Measurements from ENCODE around the gene LIPC. TPM values are rescaled to one million over a fixed set of nuclear protein-coding genes. Genes with fewer than 3 reads are reported as not detected.

LIPC gene
- total RNA-seq, 2 experiments from 2014 or later = 1.5 to 3.9 TPM

DNA sequence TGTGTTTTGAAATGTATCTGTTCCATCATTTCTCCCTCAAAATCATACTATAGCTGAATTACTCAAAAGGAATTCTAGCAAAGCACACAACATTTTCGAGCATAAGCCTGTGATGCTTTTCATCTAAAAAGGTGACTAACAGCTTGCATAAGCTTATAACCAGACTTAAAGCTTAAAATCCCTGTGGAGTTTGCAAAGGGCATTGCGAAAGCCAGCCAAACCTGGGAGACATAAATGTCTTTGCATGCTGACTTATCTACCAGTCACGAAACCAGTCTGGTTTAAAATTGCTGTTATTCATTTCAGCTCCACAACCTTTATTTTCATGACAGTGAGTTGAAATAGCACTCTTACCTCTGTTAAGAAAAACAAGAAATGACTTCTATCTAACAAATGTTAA, 35.6 kb upstream of the LIPC start:
- POLR2A ChIA-PET = no interaction called here
- CTCF ChIA-PET = interaction anchor here (0.6 kb wide), 2 partner anchors 15 to 1245 kb away, joined by 3 read pairs; no protein-coding TSS in a partner anchor
- Mint-ChIP-seq H3K27me3 (peaks cover 5% of the 10 kb centered on the region), H3K4me3 (no peak overlapping the region), H3K27ac (no peak overlapping the region), H3K36me3 (ENCODE audit: low read depth) (no peaks in the 10 kb centered on the region), H3K9me3 (no peaks in the 10 kb centered on the region), H3K4me1 (no peaks in the 10 kb centered on the region)
- DNase-seq = no peak

DNA sequence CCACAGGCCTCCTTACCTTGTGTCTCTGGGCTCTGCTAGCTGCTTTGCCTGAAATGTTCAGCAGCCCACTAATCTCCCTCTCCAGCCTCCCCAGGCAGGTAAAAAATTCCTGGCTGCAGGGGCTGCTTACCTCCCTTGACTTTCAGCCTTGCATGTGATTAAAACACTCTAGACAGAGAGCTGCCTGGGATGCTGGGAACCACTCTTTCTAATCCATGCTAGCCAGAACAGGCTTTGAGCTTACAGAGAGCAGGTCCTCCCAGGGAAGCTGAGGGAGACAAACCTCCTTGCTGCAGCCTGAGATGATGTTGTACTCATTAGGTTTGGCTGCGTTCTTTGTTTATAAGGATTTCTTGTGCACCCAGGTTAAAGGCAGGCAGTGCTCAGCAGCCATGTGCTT, 33.7 kb upstream of the LIPC start:
- no peaks in the 10 kb centered on the region for H3K9me3 Mint-ChIP-seq
- no peak overlapping the region for H3K4me3 Mint-ChIP-seq
- no peak for DNase-seq
- ChIA-PET CTCF (interaction anchor here (1.0 to 1.3 kb wide), 4 partner anchors 13 to 29 kb away, joined by 3 to 4 read pairs (median 4); no protein-coding TSS in a partner anchor), POLR2A (no interaction called here)
- peaks cover 1% of the 10 kb centered on the region for H3K4me1 Mint-ChIP-seq
- no peak overlapping the region for H3K27ac Mint-ChIP-seq
- no peaks in the 10 kb centered on the region for H3K36me3 Mint-ChIP-seq (ENCODE audit: low read depth)
- peaks cover 5% of the 10 kb centered on the region for H3K27me3 Mint-ChIP-seq

DNA sequence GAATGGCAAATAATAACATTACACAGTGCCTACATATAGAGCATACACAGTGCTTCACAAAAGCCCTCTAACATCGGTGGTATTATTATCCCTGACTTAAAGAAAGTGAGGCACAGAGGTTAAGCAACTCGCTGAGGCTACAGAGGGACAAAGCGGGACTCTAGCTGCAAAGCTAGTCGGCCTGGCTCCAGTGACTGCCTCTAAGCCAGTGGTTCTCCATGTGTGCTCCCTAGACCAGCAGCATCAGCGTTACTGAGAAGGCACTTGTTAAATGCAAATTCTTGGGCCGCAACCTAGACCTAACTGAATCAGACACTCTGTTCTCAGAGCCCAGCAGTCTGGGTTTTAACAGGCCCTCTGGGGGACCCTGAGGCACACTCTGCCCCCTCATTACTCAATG, 33.1 kb upstream of the LIPC start:
- ChIA-PET POLR2A (no interaction called here), CTCF (interaction anchor here (1.2 to 1.3 kb wide), 3 partner anchors 14 to 29 kb away, joined by 3 to 4 read pairs (median 4); no protein-coding TSS in a partner anchor)
- Mint-ChIP-seq H3K27me3 (peaks cover 5% of the 10 kb centered on the region), H3K4me3 (no peak overlapping the region), H3K4me1 (peaks cover 1% of the 10 kb centered on the region), H3K9me3 (no peaks in the 10 kb centered on the region), H3K27ac (no peak overlapping the region), H3K36me3 (ENCODE audit: low read depth) (no peaks in the 10 kb centered on the region)
- DNase-seq = no peak

DNA sequence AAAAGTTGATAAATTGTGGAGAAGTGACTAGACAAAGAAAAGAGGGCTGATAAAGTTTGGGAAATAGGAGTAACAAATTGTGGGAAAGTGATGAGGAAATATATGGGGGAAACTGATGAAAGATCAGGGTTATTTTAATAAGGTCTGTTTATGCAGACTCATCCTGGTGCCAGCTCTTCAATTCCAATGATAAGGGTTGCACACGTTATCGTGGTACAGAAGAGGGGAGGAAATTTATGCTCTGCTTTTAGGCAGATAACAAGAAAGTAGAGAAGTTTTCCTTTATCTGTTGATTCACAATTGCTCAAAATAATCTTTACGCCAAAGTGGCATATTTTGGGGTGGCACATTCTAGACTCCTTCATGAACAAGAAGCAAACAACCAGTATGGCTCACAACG, 32.1 kb upstream of the LIPC start:
- POLR2A ChIA-PET = no interaction called here
- no peaks in the 10 kb centered on the region for H3K36me3 Mint-ChIP-seq (ENCODE audit: low read depth)
- CTCF ChIA-PET = no interaction called here
- H3K4me1 Mint-ChIP-seq = peaks cover 1% of the 10 kb centered on the region
- H3K27me3 Mint-ChIP-seq = peaks cover 2% of the 10 kb centered on the region
- no peak overlapping the region for H3K27ac Mint-ChIP-seq
- no peak overlapping the region for H3K4me3 Mint-ChIP-seq
- DNase-seq = no peak
- H3K9me3 Mint-ChIP-seq = no peaks in the 10 kb centered on the region

DNA sequence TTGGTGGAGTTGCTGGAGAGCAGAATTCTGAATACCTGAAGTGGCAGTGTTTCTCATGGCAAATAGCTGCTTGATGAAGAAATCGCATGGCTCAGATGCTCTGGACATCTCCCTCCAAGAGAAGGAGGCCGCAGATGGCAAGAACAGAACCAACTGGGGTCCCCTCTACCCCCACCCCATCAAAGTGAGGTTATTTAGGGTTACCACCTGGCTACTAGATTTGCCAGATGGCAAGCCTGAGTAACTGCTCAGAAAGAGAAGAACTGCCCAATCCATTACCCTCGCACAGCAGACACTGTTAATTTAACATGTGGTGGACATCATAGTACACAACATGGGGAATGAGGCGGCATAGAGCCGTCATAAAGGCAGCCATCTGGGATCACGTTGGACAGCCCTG, 30.5 kb upstream of the LIPC start:
- H3K36me3 Mint-ChIP-seq (ENCODE audit: low read depth) = no peaks in the 10 kb centered on the region
- no peak for DNase-seq
- peaks cover 1% of the 10 kb centered on the region for H3K4me1 Mint-ChIP-seq
- POLR2A ChIA-PET = no interaction called here
- H3K9me3 Mint-ChIP-seq = no peaks in the 10 kb centered on the region
- no peaks in the 10 kb centered on the region for H3K27me3 Mint-ChIP-seq
- H3K27ac Mint-ChIP-seq = no peak overlapping the region
- H3K4me3 Mint-ChIP-seq = no peak overlapping the region
- CTCF ChIA-PET = no interaction called here

DNA sequence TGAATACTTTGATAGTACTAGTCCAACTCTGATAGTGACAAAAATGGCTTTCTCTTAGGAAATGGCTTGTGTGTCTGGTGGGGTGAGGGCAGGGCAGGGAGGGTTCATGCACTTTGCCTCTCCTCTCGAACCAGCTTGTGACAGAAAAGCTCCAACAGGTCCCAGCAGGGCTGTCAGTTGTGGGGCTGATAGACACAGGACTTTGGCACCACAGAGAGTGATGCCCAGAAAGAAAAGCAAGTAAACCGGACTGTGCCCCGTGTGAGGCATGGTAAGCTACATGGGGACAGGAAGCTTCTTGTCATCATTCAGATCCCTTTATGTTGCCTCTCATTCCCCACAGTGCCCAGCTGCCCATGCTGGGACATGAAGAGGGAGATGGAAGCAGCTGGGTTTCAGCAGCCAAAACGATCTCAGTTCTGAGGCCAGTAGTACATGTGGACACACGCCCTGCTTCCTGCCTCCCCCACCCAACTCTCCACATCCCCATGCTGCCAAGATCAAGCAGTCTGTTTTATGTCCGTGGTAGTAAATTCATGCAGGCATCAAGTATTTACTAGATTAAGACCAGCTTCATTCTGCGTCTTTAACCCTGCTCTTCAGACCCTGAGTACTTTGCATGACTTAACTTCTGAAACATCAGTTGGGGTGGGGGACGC, 29.7 kb upstream of the LIPC start:
- H3K27me3 Mint-ChIP-seq = no peaks in the 10 kb centered on the region
- H3K9me3 Mint-ChIP-seq = no peaks in the 10 kb centered on the region

DNA sequence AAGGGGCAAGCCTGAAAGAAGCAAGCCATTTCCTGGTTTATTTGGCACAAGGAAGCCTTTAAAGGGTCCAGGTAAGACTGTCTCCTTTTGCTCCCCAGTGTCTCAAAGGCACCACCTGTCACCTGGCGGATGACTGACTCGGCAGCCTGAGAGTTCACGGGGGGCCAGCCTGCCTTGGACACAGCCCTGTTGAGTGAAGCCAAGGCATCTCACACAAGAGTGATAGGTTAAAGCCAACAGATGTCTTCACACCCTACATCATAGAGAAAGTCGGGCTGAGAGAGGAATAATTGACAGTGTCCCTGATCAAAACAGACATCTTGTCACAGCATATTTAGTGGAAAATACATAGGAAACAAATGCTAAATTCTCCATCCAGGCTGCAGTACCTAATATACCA, 28.2 kb upstream of the LIPC start:
- ChIA-PET CTCF (interaction anchor here (1.0 to 1.5 kb wide), 2 partner anchors 72 to 75 kb away, joined by 3 read pairs; no protein-coding TSS in a partner anchor), POLR2A (no interaction called here)
- H3K4me1 Mint-ChIP-seq = peaks cover 1% of the 10 kb centered on the region

More for the DNA sequence above, 29.7 kb upstream of the LIPC start:
- Mint-ChIP-seq H3K27ac (no peak overlapping the region), H3K36me3 (ENCODE audit: low read depth) (no peaks in the 10 kb centered on the region), H3K4me3 (no peak overlapping the region), H3K4me1 (peaks cover 1% of the 10 kb centered on the region)
- POLR2A ChIA-PET = no interaction called here
- CTCF ChIA-PET = no interaction called here
- DNase-seq = no peak

DNA sequence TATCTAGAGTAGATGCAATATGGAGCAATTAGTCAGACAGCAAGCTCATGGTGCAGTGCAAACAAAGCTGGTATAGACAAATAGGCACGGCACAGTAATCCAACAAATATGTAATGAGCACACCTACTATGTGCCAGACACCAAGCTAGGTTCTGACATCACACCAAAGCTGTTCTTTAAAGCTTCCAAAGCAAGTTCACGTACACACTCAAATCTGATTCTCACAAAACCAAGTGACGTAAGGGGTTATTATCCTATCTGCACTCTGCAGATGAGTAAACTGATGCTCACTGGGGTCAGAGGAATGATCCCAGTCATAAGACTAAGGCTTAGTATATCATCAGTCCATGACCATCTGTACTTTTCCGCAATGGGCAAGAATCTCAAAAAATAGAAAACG, 27.8 kb upstream of the LIPC start:
- Mint-ChIP-seq H3K4me3 (no peak overlapping the region), H3K36me3 (ENCODE audit: low read depth) (no peaks in the 10 kb centered on the region), H3K27ac (no peak overlapping the region), H3K4me1 (peaks cover 2% of the 10 kb centered on the region), H3K27me3 (no peaks in the 10 kb centered on the region), H3K9me3 (no peaks in the 10 kb centered on the region)
- DNase-seq = no peak
- ChIA-PET CTCF (interaction anchor here (0.6 to 1.5 kb wide), 3 partner anchors 13 to 73 kb away, joined by 3 read pairs; no protein-coding TSS in a partner anchor), POLR2A (no interaction called here)

More for the DNA sequence above, 28.2 kb upstream of the LIPC start:
- H3K27ac Mint-ChIP-seq = no peak overlapping the region
- no peak overlapping the region for H3K4me3 Mint-ChIP-seq
- H3K27me3 Mint-ChIP-seq = no peaks in the 10 kb centered on the region
- DNase-seq = no peak
- H3K36me3 Mint-ChIP-seq (ENCODE audit: low read depth) = no peaks in the 10 kb centered on the region
- H3K9me3 Mint-ChIP-seq = no peaks in the 10 kb centered on the region

DNA sequence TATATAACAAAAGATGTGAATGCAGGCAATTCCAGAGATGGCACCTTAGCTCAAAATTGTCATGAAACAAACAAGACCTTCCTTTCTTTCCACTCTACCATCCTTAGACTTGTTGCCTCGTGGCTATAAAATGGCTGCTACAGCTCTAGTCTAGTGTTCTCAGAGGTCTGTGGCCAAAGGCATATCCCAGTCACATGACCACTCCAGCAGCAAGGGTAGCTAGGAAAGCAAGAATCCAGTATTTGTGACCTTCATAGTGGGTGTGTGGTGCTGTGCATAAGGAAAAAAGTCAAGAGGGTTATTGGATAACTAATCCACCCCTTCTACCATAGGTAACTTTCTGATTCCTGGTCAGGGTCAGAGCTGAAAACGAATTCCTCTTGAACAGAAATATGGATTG, 27.1 kb upstream of the LIPC start:
- H3K27me3 Mint-ChIP-seq = no peaks in the 10 kb centered on the region
- ChIA-PET CTCF (interaction anchor here (0.6 to 1.5 kb wide), 3 partner anchors 13 to 73 kb away, joined by 3 read pairs; no protein-coding TSS in a partner anchor), POLR2A (no interaction called here)
- peaks cover 10% of the 10 kb centered on the region for H3K4me1 Mint-ChIP-seq
- no peaks in the 10 kb centered on the region for H3K36me3 Mint-ChIP-seq (ENCODE audit: low read depth)
- H3K27ac Mint-ChIP-seq = no peak overlapping the region
- DNase-seq = no peak
- no peaks in the 10 kb centered on the region for H3K9me3 Mint-ChIP-seq
- H3K4me3 Mint-ChIP-seq = no peak overlapping the region

DNA sequence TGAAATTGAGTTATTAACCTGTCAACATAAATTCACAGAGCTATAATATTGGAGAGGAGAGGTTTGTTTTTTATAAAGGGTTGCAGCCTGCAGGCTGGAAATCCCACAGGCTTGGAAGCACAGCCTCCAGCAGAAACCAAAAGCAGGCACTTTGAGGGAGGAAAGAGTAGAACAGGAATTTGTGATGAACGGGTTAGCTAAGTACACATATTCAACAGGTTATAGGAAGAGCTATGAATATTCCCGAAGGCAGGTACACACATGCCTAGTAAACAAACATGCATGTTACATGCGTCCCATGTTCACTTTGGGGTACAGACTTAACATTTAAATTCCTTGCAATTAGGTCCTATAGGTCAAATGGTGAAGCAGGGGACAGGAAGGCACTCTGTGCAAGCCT, 25.9 kb upstream of the LIPC start:
- Mint-ChIP-seq H3K27me3 (no peaks in the 10 kb centered on the region), H3K36me3 (ENCODE audit: low read depth) (no peaks in the 10 kb centered on the region), H3K4me3 (no peak overlapping the region), H3K4me1 (peaks cover 18% of the 10 kb centered on the region), H3K9me3 (no peaks in the 10 kb centered on the region), H3K27ac (no peak overlapping the region)
- ChIA-PET CTCF (no interaction called here), POLR2A (no interaction called here)
- no peak for DNase-seq

DNA sequence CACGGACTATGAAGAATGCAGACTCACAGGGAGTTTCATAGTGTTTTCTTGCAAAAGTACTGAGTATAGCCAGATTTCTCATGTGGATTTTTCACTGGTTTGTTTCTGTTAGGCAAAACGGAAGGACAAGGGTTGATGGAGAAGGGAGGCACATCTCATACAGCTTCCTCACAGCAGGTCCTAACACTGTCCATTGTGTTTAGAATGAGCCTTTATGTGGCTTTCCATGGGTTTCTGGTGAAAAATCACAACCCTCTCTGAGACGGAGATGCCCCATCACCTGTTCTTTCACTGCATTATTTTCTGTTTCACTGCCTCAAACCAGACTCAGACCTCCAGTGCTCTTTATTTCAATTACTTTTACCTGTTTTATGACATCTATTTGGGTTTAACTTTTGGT, 25.0 kb upstream of the LIPC start:
- Mint-ChIP-seq H3K9me3 (no peaks in the 10 kb centered on the region), H3K36me3 (ENCODE audit: low read depth) (no peaks in the 10 kb centered on the region), H3K27me3 (no peaks in the 10 kb centered on the region), H3K4me3 (no peak overlapping the region), H3K4me1 (peaks cover 26% of the 10 kb centered on the region), H3K27ac (no peak overlapping the region)
- ChIA-PET POLR2A (no interaction called here), CTCF (interaction anchor here (1.0 kb wide), 1 partner anchor 10 kb away, joined by 3 read pairs; no protein-coding TSS in a partner anchor)
- no peak for DNase-seq

DNA sequence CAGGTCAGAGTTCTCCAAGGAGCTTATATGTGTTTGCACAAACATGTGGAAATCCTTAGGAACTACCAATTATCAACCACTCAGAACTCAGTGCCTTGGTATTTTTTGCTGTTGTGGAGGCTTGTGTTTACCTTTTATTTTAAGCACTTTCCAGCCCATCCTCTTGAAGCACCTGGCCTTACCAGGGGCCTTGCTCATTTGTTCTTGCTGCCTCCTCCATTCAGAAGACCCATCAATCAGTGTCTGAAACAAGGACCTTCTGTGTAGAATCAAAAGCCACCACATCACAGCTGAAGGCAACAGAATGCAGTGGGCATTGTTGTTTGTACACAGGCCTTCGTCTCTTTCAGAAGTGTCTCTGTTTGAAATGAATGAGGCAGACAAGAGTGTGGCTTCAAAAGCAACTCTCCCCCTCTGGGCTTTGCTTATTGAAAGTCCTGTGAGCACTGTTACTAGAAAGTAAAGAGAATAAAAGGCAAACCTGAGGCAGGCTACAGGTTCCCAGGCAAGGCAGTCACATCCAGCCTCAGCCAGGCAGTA, 24.5 kb upstream of the LIPC start:
- CTCF ChIA-PET = interaction anchor here (1.0 kb wide), 1 partner anchor 10 kb away, joined by 3 read pairs; no protein-coding TSS in a partner anchor

DNA sequence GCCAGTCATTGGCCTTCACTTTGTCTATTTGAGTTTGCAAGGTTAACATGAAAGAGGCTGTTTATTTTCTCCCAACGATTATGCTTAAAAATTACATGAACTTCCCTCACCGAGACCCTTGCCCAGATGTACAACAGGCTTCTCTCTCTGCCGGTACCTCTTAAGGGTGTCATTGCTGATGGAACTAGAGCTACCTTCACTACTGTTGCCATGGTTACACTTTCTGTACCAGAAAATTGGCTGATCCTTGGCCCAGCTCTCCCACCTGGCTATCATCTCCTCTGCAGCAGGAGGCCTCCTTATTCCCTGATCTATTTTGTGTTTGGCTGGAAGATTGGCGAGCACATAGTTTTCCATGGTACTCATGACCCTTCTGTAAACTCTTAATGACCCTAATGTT, 24.0 kb upstream of the LIPC start:
- POLR2A ChIA-PET = no interaction called here
- no peaks in the 10 kb centered on the region for H3K9me3 Mint-ChIP-seq
- no peaks in the 10 kb centered on the region for H3K27me3 Mint-ChIP-seq
- peaks cover 25% of the 10 kb centered on the region for H3K4me1 Mint-ChIP-seq
- no peak for DNase-seq
- no peak overlapping the region for H3K4me3 Mint-ChIP-seq
- H3K27ac Mint-ChIP-seq = no peak overlapping the region
- H3K36me3 Mint-ChIP-seq (ENCODE audit: low read depth) = no peaks in the 10 kb centered on the region
- CTCF ChIA-PET = no interaction called here

More for the DNA sequence above, 24.5 kb upstream of the LIPC start:
- POLR2A ChIA-PET = no interaction called here
- H3K9me3 Mint-ChIP-seq = no peaks in the 10 kb centered on the region
- H3K36me3 Mint-ChIP-seq (ENCODE audit: low read depth) = no peaks in the 10 kb centered on the region
- H3K4me1 Mint-ChIP-seq = peaks cover 25% of the 10 kb centered on the region
- H3K27ac Mint-ChIP-seq = no peak overlapping the region
- no peak for DNase-seq
- no peak overlapping the region for H3K4me3 Mint-ChIP-seq
- H3K27me3 Mint-ChIP-seq = no peaks in the 10 kb centered on the region

All from activated CD4-positive, alpha-beta T cell treated with anti-CD3 and anti-CD28 coated beads, Interleukin-2, amount 10 ng/mL, durations not matched to agents 7 days and 5 days (primary cell).